Pulmonary artery endothelial cell (primary cell): ENCODE results near the gene PTMS. TPM values are rescaled to one million over a fixed set of nuclear protein-coding genes. Genes with fewer than 3 reads are reported as not detected.

Experiments used
- total RNA-seq: library from RNA; depleted of rRNA; stranded (reverse); fragments of >200 nt; gene quantifications from 2 replicates; pipeline ENCODE4 v1.2.3, GENCODE V29; 2014

The PTMS gene
- total RNA-seq, 1 donor from 2014 or later, result 45.2 TPM

Other genes starting within 250 kb of the PTMS start
- gene GAPDH, start 231.8 kb upstream of the PTMS start, total RNA-seq, result 6,666 and 8,207 TPM in 2 replicates
- 8.3 and 9.0 TPM in 2 replicates for gene IFFO1, start 210.3 kb upstream of the PTMS start, total RNA-seq
- gene NOP2, start 198.1 kb upstream of the PTMS start, total RNA-seq, result 20.7 and 30.5 TPM in 2 replicates
- 205 and 216 TPM in 2 replicates for gene CHD4, start 159.0 kb upstream of the PTMS start, total RNA-seq
- gene LPAR5, start 130.4 kb upstream of the PTMS start, total RNA-seq, result 0.04 and 0.07 TPM in 2 replicates
- gene ACRBP, start 118.9 kb upstream of the PTMS start, total RNA-seq, result 0.11 and 0.26 TPM in 2 replicates
- 26.0 and 31.9 TPM in 2 replicates for gene ING4, start 103.2 kb upstream of the PTMS start, total RNA-seq
- 9.5 and 12.0 TPM in 2 replicates for gene ZNF384, start 77.0 kb upstream of the PTMS start, total RNA-seq
- gene PIANP, start 65.5 kb upstream of the PTMS start, total RNA-seq, result not detected in 2 replicates
- gene COPS7A, start 42.3 kb upstream of the PTMS start, total RNA-seq, result 54.8 and 71.4 TPM in 2 replicates
- 56.9 and 94.9 TPM in 2 replicates for gene MLF2, start 13.2 kb upstream of the PTMS start, total RNA-seq
- gene LAG3, start 6.2 kb downstream of the PTMS start, total RNA-seq, result 0.11 and 0.13 TPM in 2 replicates
- gene CD4, start 23.2 kb downstream of the PTMS start, total RNA-seq, result 0.07 TPM in 1 of 2 replicates, not detected in the other
- gene GPR162, start 55.5 kb downstream of the PTMS start, total RNA-seq, result 9.0 and 13.5 TPM in 2 replicates
- 66.5 and 83.1 TPM in 2 replicates for gene P3H3, start 62.0 kb downstream of the PTMS start, total RNA-seq
- 0.79 and 1.4 TPM in 2 replicates for gene GNB3, start 74.6 kb downstream of the PTMS start, total RNA-seq
- gene CDCA3, start 84.9 kb downstream of the PTMS start, total RNA-seq, result 11.0 and 27.2 TPM in 2 replicates
- 105 and 132 TPM in 2 replicates for gene USP5, start 85.8 kb downstream of the PTMS start, total RNA-seq
- gene TPI1, start 101.2 kb downstream of the PTMS start, total RNA-seq, result 941 and 1,374 TPM in 2 replicates
- gene SPSB2, start 106.9 kb downstream of the PTMS start, total RNA-seq, result 3.1 and 5.8 TPM in 2 replicates
- gene LRRC23, start 138.5 kb downstream of the PTMS start, total RNA-seq, result 4.4 TPM in 2 replicates
- 8.8 and 12.6 TPM in 2 replicates for gene ENO2, start 148.2 kb downstream of the PTMS start, total RNA-seq
- gene ATN1, start 161.6 kb downstream of the PTMS start, total RNA-seq, result 6.1 and 6.7 TPM in 2 replicates
- gene RNU7-1, start 177.5 kb downstream of the PTMS start, total RNA-seq, result not detected in 2 replicates
- 68.2 and 84.6 TPM in 2 replicates for gene C12orf57, start 177.7 kb downstream of the PTMS start, total RNA-seq
- gene PTPN6, start 185.0 kb downstream of the PTMS start, total RNA-seq, result 0.13 and 0.60 TPM in 2 replicates
- 182 and 215 TPM in 2 replicates for gene PHB2, start 204.3 kb downstream of the PTMS start, total RNA-seq
- gene EMG1, start 204.6 kb downstream of the PTMS start, total RNA-seq, result 47.9 and 85.6 TPM in 2 replicates